GM18870 (cell line): ENCODE results near the gene CAMTA1.

Experiments used
- ATAC-seq: cut with Tn5 transposase; IDR thresholded peaks from one replicate; pipeline ENCODE4 v1.9.1; 2021; ENCODE audit warnings: moderate library complexity; ENCODE audit not compliant: unreplicated experiment

Gene CAMTA1

DNA sequence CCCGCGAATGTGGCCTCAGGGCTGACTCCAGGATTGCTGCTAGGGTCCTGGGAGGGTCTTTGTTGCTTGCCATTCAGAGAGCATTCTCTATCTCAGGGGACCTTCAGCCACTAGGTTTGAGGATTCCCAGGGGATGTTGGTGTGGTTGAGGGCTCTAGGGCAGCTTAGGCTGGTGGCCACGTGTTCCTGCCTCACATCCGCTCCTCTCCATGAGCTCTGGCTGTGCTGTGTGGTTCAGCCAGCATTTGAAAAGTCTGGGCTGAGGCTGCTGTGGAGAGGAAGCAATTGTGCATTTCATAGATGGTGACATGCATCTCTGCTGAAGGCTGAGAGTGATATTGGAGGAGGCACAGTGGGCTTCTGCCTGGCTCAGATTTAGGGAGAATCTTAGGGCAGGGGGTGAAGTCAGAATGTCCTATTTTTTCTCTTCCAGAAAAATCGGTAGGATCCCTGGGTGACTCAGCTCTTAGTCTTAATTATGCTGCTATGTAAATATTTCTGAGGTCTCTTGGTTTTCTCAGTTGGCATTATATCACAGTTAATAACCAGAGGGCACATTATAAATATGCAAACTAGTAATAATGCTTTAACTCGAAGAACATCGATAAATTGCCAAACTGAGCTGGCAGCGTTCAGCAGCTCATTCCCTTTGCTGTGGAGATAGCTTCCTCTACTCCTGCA lies 182.3 kb downstream of the CAMTA1 start:
- ATAC-seq, result no peak

DNA sequence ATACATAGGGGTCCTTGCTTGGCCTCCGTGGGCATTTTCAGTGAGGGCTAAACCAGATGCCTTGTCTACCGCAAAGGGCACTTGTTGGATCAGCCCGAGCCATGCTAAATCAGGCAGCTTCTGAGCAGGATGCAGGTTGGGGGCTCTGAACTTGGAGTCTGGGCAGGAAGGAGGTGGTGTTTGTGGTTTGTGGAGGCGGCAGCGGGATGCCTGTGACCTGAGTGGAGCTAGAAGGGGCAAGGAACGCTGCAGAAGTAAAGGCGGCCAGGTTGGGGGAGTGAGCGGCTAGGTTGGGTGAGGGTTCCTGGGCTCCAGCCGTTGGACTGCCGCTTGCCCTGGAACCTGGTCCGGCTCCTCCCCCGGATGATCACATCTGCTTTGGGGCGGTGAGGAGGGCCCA lies 183.9 kb downstream of the CAMTA1 start:
- no peak for ATAC-seq

DNA sequence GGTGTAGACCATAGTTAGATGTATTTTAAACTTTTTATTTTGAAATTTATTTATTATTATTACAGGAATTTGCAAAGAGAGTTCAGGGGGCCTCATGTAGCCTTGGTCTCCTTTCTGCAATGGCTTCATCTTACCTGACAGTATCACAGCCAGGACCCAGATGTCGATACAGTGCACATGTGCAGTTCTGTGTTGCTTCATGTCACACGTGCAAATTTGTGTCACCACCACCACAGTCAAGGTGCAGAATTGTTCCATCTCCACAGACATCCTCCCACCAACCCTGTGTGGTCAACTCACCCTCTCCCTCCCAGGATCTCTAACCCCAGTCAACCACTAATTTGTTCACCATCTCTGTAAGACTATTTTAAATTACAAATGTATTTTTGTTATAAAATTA lies 184.5 kb downstream of the CAMTA1 start:
- no peak for ATAC-seq

DNA sequence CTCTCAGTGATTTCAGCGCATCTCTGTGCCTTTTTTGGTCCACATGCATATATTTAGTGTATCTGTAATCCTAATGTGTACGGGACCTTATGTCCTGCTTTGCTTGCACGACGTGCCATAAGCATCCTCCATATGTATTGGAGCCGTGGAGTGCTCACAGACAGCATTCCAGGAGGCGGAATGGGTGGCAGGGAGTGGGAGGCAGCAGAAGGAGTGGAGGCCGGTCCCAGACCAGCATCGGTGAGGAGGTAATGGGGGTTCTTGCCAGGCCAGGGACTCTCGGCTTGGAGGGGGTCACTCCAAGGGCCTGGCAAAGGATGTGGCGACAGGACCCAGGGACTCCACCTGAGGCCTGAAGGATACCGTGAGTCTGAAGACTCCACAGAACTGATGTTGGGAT lies 185.0 kb downstream of the CAMTA1 start:
- ATAC-seq, result no peak

- no peak for ATAC-seq
These were observed 185.8 kb downstream of the CAMTA1 start for GRCh38 chr1:6971048-6971447.

DNA sequence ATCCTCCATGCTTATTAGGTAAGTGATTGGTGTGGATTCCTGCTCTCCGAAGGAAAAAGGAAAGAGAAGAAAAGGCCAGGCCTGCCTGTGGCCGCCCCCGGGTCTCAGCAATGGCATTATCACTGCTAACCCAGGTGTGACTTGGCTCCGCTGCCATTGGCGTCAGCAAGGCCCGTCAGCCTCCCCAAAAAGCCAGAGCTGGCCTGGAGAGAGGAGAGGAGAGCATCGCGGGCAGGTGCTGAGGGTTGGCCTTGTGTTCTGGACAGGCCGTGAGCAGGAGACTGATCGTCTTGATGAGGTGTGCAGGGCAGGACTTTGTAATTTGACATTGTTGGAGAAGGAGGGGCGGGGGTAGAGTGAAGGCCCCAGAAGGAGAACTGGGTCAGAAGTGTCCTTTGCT lies 186.4 kb downstream of the CAMTA1 start:
- no peak for ATAC-seq

DNA sequence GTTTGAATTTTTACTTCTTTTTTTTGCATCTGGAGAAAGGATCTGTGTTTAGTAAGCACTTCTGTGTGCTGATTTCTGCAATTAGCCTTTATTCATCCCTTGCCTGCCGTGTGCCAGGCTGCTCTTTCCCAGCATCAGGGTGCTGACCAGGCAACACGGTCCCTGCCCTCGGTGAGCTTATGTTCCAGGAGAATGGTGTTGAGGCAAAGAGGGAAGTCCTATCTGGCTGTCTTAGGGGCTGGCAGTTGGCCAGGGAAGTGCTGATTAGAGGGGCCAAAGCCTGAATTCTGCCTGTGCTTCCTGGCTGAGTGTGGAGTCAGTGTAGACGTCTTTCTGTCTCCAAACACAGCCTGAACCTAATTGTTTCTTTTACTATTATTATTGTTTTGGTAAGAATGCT lies 187.1 kb downstream of the CAMTA1 start:
- no peak for ATAC-seq

GRCh38 chr1:6975331-6976043 lies 190.2 kb downstream of the CAMTA1 start:
- no peak for ATAC-seq

DNA sequence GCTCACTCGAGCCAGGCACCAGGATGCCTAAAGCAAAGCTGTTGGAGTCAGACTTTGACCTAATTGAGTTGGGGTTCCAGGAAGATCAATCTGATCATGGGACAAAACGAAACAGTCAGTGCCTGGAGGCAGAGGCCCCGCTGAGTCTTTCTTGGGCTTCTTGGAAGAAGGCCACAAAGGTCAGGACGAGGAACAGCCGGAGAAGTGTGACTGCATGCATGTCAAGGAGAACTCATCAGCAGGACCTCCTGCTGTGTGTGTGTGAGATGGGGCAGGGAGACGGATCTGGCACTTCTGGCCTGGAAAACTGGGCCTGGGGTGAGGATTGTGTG lies 190.8 kb downstream of the CAMTA1 start:
- ATAC-seq, result no peak

- ATAC-seq, result no peak
These were observed 193.9 kb downstream of the CAMTA1 start for GRCh38 chr1:6979003-6979613.

DNA sequence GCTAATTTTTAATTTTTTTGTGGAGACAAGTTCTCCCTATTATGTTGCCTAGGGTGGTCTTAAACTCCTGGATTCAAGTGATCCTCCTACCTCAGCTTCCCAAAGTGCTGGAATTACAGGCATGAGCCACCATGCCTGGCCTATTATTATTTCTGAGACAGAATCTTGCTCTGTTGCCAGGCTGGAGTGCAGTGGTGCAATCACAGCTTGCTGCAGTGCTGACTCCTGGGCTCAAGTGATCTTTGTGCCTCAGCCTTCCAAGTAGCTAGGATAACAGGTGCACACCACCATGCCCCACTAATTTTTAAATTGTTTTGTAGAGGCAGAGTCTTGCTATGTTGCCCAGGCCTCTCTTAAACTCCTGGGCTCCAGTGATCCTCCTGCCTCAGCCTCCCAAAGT lies 196.3 kb downstream of the CAMTA1 start:
- no peak for ATAC-seq

- no peak for ATAC-seq
These were observed 197.2 kb downstream of the CAMTA1 start for GRCh38 chr1:6982443-6982842.

GRCh38 chr1:6982860-6983259 lies 197.6 kb downstream of the CAMTA1 start:
- no peak for ATAC-seq

GRCh38 chr1:6984536-6984935 lies 199.3 kb downstream of the CAMTA1 start:
- ATAC-seq, result no peak

DNA sequence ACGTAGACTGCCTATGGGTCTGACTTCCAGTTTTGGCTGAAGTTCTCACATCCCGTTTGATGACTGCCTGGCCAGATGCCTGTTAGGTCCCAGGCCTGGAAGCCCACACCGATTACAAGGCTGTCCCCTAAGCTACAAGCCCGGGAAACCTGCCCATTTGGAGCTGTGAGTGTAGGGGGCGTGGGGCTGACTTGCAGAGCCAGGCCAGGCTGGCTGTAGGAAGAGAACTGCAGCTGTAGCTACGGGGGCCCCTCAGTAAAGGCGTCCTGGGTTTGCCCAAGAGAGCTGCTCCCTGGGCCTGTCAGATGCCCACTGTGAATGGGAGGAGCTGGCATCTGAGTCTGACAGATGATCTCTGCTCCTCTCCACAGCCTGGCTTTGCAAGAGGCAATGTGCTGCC lies 199.7 kb downstream of the CAMTA1 start:
- ATAC-seq, result no peak

DNA sequence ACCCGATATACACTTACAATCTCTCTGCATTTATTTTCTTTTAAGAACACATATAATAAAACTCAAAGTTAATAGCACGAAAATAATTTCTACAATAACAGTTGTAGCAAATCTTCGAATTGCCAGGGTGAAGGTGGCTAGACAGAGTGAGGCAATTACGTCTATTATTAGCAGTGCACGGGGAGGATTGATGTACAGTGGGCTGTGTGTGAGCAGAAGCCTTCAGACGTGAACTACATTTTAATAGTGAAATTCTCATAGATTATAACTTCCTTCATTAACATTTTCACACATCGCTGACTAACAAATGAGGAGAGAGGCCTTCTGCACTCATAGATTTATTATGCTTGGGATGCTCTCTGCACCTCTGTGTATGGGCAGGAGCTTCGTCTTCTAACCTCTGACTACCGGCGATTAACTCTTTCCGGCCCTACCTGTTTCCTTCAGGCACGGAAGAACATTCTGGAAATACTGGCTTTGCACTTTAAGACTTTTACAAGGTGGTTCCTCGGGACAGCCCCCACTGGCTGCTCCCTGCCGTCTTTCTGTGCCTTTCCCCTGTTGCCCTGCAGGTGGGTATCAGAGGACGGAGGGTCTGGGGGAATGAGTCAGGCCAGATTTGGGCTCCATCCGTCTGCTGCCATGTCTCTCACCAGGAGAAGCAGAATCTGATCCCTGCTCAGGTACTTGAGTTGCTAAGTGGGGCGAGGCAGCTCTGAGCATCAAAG lies 200.5 kb downstream of the CAMTA1 start:
- no peak for ATAC-seq

GRCh38 chr1:6986281-6986680 lies 201.0 kb downstream of the CAMTA1 start:
- no peak for ATAC-seq

- no peak for ATAC-seq
These were observed 202.7 kb downstream of the CAMTA1 start for GRCh38 chr1:6987940-6988339.

GRCh38 chr1:6988796-6989195 lies 203.5 kb downstream of the CAMTA1 start:
- ATAC-seq, result no peak

DNA sequence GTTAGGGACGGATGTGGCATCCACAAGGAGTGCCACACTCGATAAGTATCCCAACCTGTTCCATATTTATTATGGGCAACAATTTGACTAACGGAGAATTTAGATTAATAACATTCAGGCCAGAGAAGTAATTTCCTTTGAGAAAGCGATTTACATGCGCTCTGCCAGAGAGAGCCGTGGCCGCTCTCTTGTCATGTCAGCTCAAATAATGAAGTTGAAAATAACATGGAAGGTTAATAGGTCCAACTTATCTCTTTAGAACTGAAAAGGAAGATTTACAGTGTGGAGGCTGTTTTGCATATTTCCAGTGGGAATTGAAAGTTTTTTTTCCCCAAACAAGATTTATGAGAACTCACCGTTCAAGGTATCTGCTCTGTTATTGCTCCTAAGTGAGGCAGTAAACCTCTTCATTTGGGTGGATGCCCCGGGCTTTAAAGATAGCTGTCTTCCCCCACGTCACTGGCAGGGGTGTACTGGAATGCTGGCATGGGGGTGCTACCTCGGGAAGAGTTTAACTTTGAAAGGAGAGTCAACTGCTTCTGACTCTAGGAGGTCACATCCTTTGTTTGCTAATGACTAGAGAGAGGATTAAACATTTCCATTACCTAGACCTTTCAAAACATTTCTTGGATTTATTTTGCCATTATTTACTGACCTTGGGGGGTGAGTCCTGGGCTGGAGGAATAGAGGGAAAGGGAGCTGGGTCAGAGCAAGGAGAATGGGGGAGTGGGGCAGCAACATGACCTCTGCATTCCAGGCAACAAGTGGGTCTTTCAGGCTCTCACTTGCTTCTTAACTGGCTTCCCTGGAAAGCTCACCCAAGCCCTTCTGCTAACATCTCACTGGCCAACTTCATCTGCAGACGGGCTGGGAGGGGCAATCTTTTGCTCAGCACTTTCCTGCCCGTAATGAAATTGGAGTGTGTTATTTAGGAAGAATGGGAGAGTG lies 204.2 kb downstream of the CAMTA1 start:
- no peak for ATAC-seq

- ATAC-seq, result no peak
These were observed 206.0 kb downstream of the CAMTA1 start for GRCh38 chr1:6991266-6991665.
